HepG2 (cell line): Measurements from ENCODE around the gene TENT5A. TPM values are rescaled to one million over a fixed set of nuclear protein-coding genes. Genes with fewer than 3 reads are reported as not detected.

ENCODE experiments used
- DNMT3B ChIP-seq: conservative IDR thresholded peaks from 2 replicates; pipeline ENCODE4 v1.6.1; 2016; ENCODE audit warnings: missing biosample characterization, control low read depth
- ONECUT2 ChIP-seq: sonication (generic); formaldehyde crosslinking; IDR thresholded peaks from 2 replicates; pipeline ENCODE4 v1.4.0; 2020; ENCODE audit warnings: missing genetic modification reagents
- RBAK ChIP-seq: sonication (generic); formaldehyde crosslinking; IDR thresholded peaks from 2 replicates; pipeline ENCODE4 v1.5.1; 2020; ENCODE audit warnings: mild to moderate bottlenecking, missing genetic modification reagents
- STAT6 ChIP-seq: sonication (generic); formaldehyde crosslinking; IDR thresholded peaks from 2 replicates; pipeline ENCODE4 v1.4.0; 2020; ENCODE audit warnings: missing genetic modification reagents, mild to moderate bottlenecking, borderline replicate concordance
- ZBTB21 ChIP-seq: sonication (generic); formaldehyde crosslinking; IDR thresholded peaks from 2 replicates; pipeline ENCODE4 v1.4.0; 2020; ENCODE audit warnings: missing genetic modification reagents
- ZFP82 ChIP-seq: sonication (generic); formaldehyde crosslinking; IDR thresholded peaks from 2 replicates; pipeline ENCODE4 v1.5.1; 2020; ENCODE audit warnings: mild to moderate bottlenecking, missing genetic modification reagents, borderline replicate concordance
- ZKSCAN5 ChIP-seq: sonication (generic); formaldehyde crosslinking; IDR thresholded peaks from 2 replicates; pipeline ENCODE4 v1.5.1; 2020; ENCODE audit warnings: mild to moderate bottlenecking, missing genetic modification reagents
- ZNF235 ChIP-seq: sonication (generic); formaldehyde crosslinking; IDR thresholded peaks from 2 replicates; pipeline ENCODE4 v1.8.1; 2023; ENCODE audit warnings: mild to moderate bottlenecking, missing genetic modification reagents, borderline replicate concordance
- ZNF512B ChIP-seq: sonication (generic); formaldehyde crosslinking; IDR thresholded peaks from 2 replicates; pipeline ENCODE4 v1.5.1; 2020; ENCODE audit warnings: missing genetic modification reagents, mild to moderate bottlenecking, borderline replicate concordance
- ZNF589 ChIP-seq: sonication (generic); formaldehyde crosslinking; conservative IDR thresholded peaks from 2 replicates; pipeline ENCODE4 v1.8.0; 2022; ENCODE audit warnings: mild to moderate bottlenecking, moderate library complexity, missing genetic modification reagents
- ZSCAN31 ChIP-seq: sonication (generic); formaldehyde crosslinking; IDR thresholded peaks from 2 replicates; pipeline ENCODE4 v1.5.0; 2020; ENCODE audit warnings: low read depth, mild to moderate bottlenecking, missing genetic modification reagents
- polyA plus RNA-seq, 8 experiments: library from polyadenylated mRNA; depleted of rRNA in 3 of 8; stranded (reverse) in 7 of 8; unstranded in 1 of 8; fragments of >200 nt; fragmentation: Illumina TruSeq in 4 of 8; extraction: Trizol in 4 of 8; gene quantifications; 2 replicates each; pipeline versions ENCODE4 v1.2.1 to v1.2.3, GENCODE V29; 2011 to 2016; ENCODE audit warnings: low read depth in 4 of 8, missing spikeins in 1 of 8, mixed read lengths in 1 of 8; ENCODE audit not compliant: insufficient read depth in 1 of 8
- total RNA-seq, 5 experiments: library from RNA; depleted of rRNA; stranded (reverse); fragments of >200 nt; fragmentation: Illumina TruSeq; extraction: Trizol; gene quantifications; 2 replicates each; pipeline ENCODE4 v1.2.3, GENCODE V29; 2016; ENCODE audit warnings: low read depth in 1 of 5
- TF ChIP-seq, protein P1 (sequence below): sonication (generic); formaldehyde crosslinking; IDR thresholded peaks from 2 replicates; pipeline ENCODE4 v1.5.0; 2020; ENCODE audit warnings: mild to moderate bottlenecking, missing genetic modification reagents
- TF ChIP-seq, protein P2 (sequence below): sonication (generic); formaldehyde crosslinking; IDR thresholded peaks from 2 replicates; pipeline ENCODE4 v1.4.0; 2020; ENCODE audit warnings: missing genetic modification reagents
- TF ChIP-seq, protein P3 (sequence below): sonication (generic); formaldehyde crosslinking; IDR thresholded peaks from 2 replicates; pipeline ENCODE4 v1.8.0; 2022; ENCODE audit warnings: mild to moderate bottlenecking, missing genetic modification reagents, borderline replicate concordance

The TENT5A gene
- total and polyA plus RNA-seq, 2 of the 13 experiments (the other 11 are each of a cell fraction or from before 2014, with no cell fraction given), result 8.0 to 13.8 TPM

DNA sequence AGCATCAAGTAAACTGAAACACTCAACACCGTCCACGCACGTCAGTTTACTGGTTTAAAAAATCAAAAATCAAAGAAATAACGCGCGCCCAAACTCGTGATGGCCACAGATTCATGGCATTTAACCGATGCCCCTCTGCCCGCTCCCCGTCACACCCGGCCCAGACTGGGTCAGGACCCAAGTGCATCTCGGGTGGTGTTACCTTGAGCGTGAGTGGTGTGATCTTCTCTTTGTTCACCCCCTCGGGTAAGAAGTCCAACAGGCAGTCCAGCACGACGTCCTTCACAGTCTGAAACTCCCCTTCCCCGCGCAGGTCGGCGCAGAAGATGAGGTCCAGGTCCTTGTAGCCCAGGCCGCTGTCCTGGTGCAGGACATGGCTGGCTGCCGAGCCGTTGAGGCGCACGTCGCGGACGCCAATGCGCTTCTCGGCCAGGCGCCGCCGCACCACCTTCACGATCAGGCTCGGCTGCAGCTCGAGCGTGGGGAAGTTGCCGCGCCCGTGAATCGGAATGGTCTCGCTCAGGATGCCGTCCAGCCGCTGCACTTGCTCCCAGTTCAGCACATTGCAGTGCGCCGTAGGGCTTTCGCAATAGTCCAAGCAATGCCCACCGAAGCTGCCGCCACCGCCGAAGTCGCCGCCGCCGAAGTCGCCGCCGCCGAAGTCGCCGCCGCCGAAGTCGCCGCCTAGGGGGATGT, 945 bp downstream of the TENT5A start (continued):
- peak; percentile 19; the same call in 1 of the 2 replicates for TF ChIP-seq ZNF512B
- TF ChIP-seq, protein P1, sequence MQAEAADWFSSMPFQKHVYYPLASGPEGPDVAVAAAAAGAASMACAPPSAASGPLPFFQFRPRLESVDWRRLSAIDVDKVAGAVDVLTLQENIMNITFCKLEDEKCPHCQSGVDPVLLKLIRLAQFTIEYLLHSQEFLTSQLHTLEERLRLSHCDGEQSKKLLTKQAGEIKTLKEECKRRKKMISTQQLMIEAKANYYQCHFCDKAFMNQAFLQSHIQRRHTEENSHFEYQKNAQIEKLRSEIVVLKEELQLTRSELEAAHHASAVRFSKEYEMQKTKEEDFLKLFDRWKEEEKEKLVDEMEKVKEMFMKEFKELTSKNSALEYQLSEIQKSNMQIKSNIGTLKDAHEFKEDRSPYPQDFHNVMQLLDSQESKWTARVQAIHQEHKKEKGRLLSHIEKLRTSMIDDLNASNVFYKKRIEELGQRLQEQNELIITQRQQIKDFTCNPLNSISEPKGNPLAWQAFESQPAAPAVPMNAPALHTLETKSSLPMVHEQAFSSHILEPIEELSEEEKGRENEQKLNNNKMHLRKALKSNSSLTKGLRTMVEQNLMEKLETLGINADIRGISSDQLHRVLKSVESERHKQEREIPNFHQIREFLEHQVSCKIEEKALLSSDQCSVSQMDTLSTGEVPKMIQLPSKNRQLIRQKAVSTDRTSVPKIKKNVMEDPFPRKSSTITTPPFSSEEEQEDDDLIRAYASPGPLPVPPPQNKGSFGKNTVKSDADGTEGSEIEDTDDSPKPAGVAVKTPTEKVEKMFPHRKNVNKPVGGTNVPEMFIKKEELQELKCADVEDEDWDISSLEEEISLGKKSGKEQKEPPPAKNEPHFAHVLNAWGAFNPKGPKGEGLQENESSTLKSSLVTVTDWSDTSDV (CRISPR knock-in tag), result no peak
- TF ChIP-seq, protein P2, sequence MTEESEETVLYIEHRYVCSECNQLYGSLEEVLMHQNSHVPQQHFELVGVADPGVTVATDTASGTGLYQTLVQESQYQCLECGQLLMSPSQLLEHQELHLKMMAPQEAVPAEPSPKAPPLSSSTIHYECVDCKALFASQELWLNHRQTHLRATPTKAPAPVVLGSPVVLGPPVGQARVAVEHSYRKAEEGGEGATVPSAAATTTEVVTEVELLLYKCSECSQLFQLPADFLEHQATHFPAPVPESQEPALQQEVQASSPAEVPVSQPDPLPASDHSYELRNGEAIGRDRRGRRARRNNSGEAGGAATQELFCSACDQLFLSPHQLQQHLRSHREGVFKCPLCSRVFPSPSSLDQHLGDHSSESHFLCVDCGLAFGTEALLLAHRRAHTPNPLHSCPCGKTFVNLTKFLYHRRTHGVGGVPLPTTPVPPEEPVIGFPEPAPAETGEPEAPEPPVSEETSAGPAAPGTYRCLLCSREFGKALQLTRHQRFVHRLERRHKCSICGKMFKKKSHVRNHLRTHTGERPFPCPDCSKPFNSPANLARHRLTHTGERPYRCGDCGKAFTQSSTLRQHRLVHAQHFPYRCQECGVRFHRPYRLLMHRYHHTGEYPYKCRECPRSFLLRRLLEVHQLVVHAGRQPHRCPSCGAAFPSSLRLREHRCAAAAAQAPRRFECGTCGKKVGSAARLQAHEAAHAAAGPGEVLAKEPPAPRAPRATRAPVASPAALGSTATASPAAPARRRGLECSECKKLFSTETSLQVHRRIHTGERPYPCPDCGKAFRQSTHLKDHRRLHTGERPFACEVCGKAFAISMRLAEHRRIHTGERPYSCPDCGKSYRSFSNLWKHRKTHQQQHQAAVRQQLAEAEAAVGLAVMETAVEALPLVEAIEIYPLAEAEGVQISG (CRISPR knock-in tag), result peak; percentile 67
- TF ChIP-seq DNMT3B, result no peak
- TF ChIP-seq ZNF235 (CRISPR knock-in tag), result no peak
- TF ChIP-seq ZNF589 (CRISPR knock-in tag), result 0 out of 2 replicates have a peak, but pooled peaks have one; percentile 32
- TF ChIP-seq ZKSCAN5 (CRISPR knock-in tag), result no peak
- no peak for TF ChIP-seq STAT6 (CRISPR knock-in tag)
- TF ChIP-seq ZFP82 (CRISPR knock-in tag), result no peak
- TF ChIP-seq, protein P3, sequence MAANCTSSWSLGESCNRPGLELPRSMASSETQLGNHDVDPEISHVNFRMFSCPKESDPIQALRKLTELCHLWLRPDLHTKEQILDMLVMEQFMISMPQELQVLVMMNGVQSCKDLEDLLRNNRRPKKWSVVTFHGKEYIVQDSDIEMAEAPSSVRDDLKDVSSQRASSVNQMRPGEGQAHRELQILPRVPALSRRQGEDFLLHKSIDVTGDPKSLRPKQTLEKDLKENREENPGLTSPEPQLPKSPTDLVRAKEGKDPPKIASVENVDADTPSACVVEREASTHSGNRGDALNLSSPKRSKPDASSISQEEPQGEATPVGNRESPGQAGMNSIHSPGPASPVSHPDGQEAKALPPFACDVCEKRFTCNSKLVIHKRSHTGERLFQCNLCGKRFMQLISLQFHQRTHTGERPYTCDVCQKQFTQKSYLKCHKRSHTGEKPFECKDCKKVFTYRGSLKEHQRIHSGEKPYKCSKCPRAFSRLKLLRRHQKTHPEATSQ (CRISPR knock-in tag), result no peak
- TF ChIP-seq ONECUT2 (CRISPR knock-in tag), result no peak
- no peak for TF ChIP-seq ZBTB21 (CRISPR knock-in tag)
- peak; percentile 30; the same call in 1 of the 2 replicates for TF ChIP-seq ZSCAN31 (CRISPR knock-in tag)
- TF ChIP-seq RBAK, result no peak
